CD4-positive, alpha-beta T cell treated with Interleukin-4 for 4 hours (primary cell): ENCODE results near the gene OBSL1.
A peak's percentile ranks its signal among the peaks of the same experiment; 100 is the strongest.

ENCODE experiments used
- DNase-seq: peaks from one replicate; pipeline ENCODE4 v3.0.0-alpha.2; 2020

The OBSL1 gene

DNA sequence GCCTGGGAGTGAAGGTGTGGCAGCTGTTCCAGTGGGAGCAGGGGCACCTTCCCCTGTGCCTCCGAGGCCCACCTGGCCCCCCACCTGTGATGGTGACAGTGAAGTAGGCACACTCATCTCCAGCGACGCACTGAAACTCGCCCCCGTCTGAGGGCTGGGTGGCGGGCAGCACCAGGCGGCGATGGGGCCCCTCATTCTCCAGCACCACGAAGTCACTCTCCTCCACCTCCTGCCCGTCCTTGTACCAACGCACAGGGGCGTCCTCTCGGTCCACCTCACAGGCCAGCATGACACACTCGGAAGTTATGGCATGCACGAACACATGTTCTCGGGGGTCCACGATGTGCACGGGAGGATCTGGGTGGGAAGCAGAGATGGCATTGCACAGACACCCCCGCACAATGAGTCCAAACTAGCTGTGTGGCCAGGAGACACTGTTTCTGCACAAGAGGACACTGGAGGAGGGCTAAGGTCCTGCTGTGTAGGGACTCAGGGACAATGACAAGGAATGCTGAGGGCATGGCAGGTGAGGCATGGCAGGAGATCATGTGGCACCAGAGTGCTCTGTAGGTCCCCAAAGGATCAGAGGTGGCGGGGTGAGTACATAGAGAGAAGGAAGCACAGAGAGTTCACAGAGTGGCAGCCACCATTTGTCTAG is 7.9 kb downstream of the OBSL1 start:
- DNase-seq, result no peak

DNA sequence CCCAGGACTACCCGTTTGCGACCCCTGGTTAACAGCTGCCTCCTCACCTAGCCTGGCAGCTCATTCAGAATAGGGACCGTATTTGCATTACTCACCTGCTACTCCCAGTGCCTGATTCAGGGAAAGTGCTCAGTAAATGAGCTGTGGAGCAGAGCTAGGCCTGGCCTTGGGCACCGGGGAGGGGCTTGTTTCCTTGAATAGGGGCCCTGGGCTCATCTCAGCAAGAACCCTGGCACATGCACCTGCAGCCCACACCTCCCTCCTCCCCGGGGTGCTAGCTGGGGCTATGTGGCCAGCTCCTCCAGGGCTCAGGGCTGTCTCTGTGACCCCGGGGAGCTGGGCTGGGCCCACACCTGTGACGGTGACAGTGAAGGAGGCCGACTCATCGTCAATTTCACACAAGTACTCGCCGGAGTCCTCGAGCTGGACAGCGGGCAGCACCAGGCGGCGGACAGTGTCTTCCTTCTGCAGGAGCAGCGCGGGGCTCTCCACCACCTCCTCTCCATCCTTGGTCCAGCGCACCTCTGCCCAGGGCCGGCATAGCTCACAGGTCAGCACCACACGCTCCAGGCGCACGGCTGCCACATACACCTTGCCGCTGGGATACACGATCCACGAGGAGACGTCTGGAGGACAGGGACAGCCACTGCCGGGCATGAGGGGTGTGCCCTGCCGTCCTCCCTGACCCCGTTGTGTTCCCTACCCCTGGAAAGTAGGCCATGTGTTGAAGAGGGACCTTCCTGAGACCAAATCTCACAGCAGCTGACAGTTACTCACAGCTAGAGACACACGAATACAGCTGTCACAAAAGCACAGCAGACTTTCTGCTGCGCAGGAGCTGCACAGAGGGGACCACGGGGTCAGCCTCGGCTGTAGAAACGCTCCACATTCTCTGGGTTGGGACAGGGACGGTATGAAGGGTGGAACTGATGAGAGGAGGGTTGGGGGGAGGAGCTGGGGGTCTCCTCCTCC is 9.0 kb downstream of the OBSL1 start:
- no peak for DNase-seq

DNA sequence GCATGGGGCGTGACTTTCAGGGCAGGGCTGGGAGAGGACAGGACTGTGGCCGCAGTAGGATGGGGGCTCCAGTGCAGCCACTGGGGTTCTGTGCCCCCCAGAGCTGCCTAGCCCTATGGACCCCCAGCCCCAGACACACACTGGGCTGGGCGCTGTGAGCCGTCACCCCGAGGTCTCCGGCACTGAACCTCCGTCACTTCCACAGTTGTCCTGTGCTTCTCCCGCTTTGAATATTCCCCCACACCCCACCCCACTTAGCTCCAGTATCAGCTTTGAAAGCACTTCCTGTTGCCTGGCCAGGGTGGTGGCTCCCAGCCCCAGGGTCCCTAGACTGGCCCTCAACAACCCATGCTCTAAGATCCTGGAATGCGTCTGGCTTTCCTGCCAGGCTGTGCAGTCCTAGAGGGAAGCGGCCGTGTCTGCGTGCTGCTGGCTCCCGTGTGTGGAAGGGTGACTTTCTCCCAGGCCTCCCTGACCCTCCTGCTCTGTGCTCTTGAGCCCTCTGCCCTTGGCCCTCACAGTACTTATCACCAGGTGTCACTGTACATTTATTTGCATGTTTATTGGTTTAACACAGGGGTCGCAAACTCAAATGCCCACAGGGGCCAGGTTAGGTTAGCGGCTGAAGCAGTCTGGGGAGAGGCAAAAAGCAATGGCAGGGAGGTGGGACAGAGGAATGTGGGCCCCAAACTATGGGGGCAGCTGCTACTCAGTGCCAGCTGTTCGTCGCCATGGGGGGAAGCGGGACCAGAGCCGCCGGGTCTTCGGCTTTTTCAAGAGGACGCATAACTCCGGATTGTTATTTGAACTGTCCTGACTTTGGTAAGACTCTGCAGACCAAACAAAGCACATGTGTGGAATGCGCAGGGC is 9.9 kb downstream of the OBSL1 start:
- no peak for DNase-seq

DNA sequence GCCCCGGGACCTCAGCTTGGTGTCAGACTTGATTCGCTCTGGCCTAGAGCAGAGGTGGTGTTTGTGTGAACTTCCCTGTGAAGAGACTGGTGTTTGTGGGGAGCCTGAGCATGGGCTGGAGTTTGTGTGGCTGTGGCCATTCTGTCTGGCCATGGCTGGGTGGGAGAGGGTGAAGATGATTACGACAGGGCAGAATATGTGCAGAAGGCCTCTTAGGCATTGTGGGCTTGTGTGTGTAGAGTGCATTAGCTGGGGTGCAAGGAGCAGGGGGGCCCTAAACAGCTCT is 10.5 kb downstream of the OBSL1 start:
- DNase-seq, result no peak

DNA sequence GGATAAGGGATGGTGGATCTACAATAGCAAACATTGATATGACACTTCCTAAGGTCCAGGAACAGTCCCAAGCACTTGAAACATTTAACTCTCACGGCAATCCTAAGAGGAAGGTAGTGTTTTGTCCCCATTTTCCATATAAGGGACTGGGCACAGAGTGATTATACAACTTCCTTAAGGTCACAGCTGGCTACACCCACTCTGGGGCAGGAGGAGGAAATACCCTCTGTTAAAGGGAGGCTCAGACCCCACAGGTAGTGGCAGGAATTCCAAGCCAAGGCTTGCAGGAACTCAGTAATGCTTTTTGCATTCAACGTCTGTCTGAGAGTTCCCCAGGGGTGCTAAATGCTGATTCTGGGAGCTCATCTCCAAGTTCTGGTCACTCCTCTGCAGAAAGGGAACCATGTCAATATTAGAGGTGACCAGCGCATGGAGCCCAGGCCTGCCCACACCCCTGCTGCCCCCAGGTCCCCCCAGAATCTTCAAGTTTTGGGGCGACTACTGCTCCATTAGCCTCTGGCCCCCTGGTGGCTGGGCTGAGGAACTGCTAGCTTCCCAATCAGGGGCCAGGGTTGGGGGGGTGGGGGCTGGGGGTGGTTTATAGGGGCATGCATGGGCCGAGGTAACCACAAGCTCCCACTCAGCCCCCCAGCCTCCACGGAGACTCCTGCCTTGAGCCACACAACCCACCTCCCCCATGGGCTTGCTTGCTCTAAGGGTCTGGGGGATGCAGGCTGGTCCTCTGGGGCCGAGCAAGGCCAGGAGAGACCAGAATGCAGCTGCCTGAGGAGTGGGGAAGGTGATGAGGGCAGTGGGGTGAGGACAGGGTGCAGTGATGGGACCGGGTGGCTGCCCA is 11.1 kb downstream of the OBSL1 start:
- peak; percentile 5 for DNase-seq

DNA sequence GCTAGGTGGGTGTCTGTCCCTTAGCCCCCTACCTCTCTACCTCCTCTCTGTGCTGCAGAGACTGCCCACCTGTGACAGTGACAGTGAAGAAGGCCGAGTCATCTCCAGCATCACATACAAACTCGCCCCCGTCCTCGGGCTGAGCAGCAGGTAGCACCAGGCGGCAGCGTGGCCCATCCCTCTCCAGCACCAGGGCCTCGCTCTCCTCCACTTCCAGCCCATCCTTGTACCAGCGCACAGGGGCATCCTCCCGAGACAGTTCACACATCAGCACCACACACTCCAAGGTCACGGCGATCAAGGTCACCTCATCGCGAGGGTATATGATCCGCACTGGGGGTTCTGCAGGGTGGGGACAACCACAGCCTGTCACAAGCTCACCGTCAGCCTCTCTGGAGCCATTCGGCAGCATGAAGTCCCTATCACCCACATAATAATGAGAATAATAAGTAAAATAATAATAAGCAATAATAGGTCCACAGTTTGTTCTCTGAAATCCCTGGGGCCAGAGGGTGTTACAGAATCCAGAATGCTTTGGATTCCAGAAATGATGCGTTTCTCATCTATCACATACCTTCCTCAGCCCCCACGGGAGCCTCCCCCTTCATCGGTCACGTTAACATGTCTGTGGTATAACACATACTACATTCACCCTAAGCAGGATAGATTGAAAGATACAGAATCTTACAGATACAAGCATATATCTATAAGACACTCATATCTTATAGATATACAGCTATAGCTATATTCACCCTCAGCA is 12.0 kb downstream of the OBSL1 start:
- DNase-seq, result no peak

DNA sequence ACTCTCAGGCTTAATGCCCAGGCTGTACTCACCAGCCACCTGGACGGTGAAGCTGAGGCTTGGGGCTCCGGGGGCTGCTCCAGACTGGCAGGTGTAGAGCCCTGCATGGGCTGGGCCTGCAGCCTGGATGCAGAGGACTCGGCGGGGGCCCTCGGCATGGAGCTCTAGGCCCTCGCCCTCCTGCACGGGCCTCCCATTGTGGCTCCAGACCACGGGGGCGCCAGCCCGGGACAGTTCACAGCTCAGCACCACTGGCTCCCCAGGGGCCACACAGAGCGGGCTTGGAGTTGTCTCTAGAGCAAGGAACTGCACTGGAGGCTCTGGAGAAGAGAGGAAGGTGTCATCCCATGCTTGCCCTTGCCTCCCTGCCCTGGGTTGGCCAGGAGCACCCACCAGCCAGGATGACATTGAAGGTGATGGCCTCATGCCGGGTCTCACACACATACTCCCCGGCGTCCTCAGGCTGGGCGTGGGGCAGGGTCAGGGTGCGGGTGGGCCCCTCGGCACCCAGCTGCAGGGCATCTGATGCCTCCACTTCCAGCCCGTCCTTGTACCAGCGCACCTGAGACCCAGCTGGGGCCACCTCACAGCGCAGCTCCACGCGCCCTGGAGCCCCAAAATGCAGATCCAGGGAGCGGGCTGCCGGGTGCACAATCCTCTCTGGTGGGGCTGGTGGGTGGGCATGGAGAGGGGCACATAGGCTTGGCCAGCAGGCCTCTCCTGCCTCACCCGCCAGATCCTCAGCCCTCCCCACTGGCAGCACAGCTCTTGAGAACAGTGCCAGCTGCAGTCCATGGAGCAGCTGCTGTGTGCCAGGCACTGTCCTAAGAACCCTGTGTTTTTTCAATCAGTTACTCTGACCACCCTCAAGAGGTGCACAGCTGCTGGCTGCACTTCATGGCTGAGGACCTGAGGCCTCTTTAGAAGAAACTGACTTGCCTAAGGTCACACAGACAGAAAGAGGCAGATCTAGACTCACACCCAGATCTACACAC is 13.3 kb downstream of the OBSL1 start:
- DNase-seq, result no peak

DNA sequence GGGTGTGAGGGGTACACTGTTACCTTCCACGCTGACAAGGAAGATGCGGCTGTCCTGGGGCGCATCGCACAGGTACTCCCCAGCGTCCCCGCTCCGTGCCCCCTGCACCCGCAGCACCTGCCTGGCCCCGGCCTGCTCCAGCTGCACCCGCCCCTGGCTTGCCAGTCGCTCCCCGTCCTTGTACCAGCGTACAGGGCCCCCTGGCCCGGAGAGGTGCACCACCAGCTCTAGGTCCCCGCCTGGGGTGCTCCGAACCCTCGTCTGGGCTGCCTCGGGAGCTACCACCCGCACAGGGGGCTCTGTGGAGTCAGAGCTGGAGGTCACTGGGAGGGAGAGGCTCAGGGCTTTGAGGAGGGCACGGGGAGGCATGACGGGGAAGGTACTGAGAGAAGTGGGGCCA is 14.0 kb downstream of the OBSL1 start:
- DNase-seq, result no peak

DNA sequence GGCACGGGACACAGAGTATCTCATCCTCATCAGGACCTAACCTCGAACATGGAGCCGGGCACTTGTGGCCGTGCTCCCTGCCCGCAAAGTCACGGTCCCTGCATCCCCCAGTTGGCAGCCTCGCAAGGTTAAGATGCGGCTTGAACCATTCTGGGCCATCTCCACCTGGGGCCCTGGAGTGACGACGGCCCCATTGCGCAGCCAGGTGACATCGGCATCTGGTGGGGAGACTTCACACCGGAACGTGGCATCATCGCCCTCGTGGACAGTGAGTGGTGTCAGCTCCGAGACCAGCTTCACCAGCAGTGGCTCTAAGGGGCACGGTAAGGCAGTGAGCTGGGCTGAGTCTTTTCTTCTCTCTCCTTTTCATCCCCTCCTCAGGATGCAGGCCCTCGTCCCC is 14.9 kb downstream of the OBSL1 start:
- no peak for DNase-seq

DNA sequence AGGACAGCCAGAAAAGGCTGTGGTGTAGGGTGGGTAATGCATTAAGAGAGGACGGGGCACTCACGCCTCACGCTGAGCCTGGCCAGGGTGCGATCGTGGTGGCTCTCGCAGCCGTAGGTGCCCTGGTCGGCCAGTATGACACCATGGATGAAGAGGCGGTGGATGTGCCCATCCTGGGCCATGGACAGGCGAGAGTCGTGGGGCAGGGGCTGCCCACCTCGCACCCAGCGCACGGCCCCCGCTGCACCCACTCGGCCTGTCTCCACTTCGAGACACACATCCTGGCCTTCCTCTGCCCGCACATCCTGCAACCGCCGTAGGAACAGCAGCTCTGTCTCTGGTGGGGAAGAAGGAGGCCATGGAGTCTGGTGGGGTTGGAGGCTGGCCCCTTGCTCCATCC is 15.4 kb downstream of the OBSL1 start:
- DNase-seq, result no peak

DNA sequence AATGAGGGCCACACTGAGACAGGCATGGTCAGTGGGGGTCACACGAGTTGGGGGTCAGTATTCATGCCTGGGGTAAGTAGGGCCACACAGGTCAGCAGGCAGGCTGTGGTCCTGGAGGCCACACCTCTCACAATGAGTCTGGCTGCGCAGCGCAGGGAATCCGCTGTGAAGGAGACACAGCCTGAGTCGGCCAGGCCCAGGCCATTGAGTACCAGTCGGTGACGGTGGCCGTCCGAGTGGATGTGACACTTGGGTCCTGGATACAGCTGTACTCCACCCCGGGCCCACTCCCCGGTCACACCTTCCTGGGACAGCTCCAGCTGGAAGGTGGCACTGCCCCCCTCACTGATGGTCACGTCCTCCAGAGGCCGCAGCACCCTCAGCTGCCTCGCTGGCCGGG is 17.0 kb downstream of the OBSL1 start:
- no peak for DNase-seq

DNA sequence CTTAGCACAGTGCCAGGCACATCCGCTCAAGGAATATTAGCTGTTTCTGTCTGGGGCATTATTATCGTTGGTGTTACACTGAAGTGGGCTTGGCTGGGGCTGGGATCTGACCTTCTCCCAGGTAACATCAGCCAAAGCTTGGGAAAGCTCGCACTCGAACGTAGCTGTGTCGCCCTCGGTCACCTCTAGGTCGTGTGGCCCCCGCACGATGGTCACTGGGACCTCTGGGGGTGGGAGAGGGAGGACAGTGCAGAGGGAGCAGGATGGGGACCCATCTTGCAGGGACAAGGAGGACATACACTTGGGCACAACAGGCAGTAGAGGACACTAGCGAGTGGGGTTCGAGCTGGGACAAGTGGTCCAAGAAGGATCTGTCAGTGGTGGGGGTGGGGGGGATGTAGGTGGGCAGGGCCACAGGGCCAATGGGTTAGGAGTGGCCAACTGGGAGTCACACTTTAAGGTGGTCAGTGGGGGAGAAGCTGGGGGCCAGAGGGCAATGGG is 17.8 kb downstream of the OBSL1 start:
- no peak for DNase-seq

DNA sequence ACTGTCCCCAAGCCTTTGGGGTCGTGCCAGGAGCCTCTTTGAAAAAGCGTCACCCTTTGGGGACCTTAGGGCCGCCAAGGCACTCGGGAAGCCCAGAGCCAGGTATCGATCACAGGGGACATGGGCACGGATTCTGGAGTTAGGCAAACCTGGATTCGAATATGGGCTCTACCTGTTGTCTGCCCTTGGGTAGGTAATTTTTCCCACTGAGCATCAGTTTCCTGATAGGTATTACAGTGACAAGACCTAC is 18.2 kb downstream of the OBSL1 start:
- DNase-seq, result no peak

DNA sequence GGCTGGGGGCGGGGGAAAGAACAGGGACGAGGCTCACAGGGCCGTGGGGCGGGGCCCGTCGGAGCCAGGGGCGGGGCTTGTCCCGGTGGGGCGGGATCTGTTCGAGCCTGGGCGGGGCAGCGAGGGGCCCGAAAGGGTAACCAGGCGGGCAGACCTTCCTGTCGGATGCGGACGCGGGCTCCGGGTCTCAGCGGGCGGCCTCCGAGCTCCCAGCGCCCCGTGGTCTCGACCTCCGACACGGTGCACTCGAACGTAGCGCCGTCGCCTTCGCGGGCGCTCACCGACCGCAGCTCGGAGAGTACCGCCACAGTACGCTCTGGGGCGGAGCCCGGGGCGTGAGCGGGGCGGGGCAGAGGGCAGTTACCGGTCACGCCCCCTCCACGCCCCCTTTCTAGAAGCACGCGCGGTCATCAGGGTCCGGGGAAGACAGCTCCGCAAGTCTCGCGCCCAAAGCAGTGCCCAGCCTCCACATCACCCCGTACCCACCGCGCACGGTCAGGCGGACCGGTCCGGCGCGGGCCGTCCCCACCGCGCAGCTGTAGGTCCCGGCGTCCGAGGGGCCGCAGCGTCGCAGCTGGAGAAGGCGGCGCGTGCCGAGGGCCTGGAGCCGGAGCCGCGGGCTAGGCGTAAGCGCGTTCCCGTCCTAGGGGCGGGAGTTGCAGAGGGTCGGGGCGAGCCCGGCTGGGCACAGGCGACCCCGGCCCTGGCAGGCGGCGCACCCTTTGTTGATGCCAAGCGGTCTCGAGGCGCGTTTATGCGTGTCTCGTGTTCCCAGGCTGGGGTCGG is 18.8 kb downstream of the OBSL1 start:
- DNase-seq, result peak; percentile 53

DNA sequence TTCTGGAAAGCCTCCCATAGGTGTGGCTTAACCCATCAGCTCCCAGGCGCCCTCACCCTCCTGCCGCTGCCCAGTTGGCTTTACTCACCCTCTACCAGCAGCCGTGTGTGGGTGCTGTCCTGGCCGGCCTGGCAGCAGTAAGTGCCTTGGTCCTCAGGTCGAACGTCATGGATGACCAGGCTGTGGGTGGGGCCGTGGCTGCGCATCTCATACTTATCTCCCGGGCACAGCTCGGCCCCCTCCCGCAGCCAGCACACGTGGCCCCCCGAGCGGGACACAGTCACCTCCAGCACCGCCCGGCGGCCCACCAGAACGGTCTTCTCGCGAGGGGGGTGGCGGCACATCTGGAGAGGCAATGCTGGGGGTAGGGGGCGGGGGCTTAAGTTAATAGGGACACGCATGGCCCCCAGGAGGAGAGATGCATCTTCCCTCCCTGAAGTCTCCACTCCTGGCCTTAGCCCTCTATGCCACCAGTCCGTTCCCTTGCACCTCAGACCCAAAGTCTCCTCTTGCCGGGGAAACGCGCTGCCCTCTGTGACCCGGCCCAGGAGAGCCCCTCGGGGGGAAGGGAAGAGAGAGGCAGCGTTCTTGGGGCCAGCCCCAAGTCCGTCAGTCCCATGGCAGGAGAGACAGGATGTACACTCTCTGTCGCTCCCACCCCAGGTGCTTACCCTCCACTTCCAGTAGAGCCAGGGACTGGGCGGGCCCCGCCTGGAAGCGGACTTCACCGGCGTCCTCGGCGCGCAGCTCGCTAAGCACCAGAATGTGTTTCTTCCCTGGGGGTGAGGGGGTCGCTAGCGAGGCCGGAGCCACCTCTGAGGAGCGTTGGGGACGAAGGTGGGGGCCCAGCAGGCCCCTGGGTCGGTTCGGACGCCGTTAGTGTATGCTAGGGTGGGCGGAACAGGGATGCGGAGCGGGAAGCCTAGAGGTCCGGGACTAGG is 19.6 kb downstream of the OBSL1 start:
- DNase-seq, result no peak

DNA sequence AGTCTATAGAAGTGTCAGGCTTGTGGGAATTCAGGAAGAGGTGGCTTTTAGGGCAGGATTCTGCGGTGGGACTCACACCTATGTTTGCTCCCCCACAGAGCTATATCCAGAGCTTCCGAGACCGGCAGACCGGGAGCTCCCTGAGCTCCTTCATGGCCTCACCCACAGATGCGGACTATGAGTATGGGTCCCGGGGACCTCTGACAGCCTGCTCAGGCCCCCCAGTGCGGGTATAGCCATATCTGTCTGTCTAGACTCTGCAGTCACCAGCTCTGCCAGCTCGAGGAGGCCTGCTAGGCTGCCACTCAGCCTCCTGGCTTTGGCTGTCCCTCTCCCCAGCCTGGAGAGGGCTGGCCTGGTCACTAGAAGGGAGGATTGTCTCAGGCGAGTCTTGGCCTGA is 21.7 kb downstream of the OBSL1 start:
- no peak for DNase-seq

DNA sequence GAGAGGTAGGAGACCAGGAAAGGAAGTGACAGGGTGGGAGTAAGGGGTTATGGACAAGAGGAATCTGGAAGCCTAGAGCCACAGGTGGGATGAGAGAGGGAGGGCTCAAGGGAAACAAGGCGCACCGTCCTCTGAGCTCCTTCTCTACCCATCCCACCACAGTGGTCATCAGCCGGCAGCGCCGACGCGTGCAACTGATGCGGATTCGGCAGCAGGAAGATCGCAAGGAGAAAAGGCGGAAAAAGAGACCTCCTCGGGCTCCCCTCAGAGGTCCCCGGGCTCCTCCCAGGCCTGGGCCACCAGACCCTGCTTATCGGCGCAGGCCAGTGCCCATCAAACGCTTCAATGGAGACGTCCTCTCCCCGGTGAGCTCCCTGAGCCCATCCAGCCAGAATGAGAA is 22.3 kb downstream of the OBSL1 start:
- no peak for DNase-seq

DNA sequence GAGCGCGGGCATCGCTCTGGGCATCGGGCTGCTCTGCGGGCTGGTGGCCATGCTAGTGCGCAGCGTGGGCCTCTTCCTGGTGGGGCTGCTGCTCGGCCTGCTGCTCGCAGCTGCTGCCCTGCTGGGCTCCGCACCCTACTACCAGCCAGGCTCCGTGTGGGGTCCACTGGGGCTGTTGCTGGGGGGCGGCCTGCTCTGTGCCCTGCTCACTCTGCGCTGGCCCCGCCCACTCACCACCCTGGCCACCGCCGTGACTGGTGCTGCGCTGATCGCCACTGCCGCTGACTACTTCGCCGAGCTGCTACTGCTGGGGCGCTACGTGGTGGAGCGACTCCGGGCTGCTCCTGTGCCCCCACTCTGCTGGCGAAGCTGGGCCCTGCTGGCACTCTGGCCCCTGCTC is 23.7 kb downstream of the OBSL1 start:
- no peak for DNase-seq

DNA sequence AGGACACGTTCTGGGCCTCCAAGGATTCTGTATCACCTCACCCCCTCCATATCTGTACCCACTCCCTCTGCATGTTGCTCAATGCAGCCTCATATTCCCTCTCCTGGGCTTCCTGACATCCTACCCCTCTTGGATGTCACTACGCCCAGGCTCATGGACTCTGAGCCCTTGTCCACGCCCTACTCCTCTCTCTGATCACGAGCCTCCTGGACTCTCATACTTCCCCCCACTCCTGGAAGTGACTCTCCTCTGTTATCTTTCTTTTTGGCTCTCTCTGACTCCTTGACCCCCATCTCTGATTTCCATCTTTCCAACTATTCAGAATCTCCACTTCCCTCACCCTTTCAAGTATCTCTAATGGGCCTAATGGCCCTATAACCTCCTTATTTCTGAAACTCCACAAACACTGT is 25.4 kb downstream of the OBSL1 start:
- no peak for DNase-seq
